Nephron progenitor cell (in vitro differentiated cells): ENCODE results near the gene SOS2.
A peak's percentile ranks its signal among the peaks of the same experiment; 100 is the strongest.

Experiments
- DNase-seq: peaks from one replicate; pipeline ENCODE4 v3.0.0; 2021
- H3K27ac Mint-ChIP-seq: 2 replicates; pipeline ENCODE4 v1.8.0; 2021; ENCODE audit warnings: mild to moderate bottlenecking, moderate library complexity, mixed read lengths
- H3K27me3 Mint-ChIP-seq: 2 replicates; pipeline ENCODE4 v1.8.0; 2021; ENCODE audit warnings: mild to moderate bottlenecking, low read depth, mixed read lengths; ENCODE audit not compliant: poor library complexity
- H3K36me3 Mint-ChIP-seq: 2 replicates; pipeline ENCODE4 v1.8.0; 2021; ENCODE audit warnings: low read depth, mixed read lengths
- H3K4me1 Mint-ChIP-seq: 2 replicates; pipeline ENCODE4 v1.8.0; 2021; ENCODE audit warnings: mixed read lengths
- H3K4me3 Mint-ChIP-seq: 2 replicates; pipeline ENCODE4 v1.8.0; 2021; ENCODE audit warnings: mild to moderate bottlenecking, moderate library complexity, mixed read lengths
- H3K9me3 Mint-ChIP-seq: 2 replicates; pipeline ENCODE4 v1.8.0; 2021; ENCODE audit warnings: mild to moderate bottlenecking, moderate library complexity, mixed read lengths
- TF ChIP-seq, protein P1 (sequence below): fragments of 200-600 bp; sonication (generic); IDR thresholded peaks from 2 replicates; pipeline ENCODE4 v1.5.0; 2021; ENCODE audit warnings: antibody characterized with exemption

The SOS2 gene

DNA sequence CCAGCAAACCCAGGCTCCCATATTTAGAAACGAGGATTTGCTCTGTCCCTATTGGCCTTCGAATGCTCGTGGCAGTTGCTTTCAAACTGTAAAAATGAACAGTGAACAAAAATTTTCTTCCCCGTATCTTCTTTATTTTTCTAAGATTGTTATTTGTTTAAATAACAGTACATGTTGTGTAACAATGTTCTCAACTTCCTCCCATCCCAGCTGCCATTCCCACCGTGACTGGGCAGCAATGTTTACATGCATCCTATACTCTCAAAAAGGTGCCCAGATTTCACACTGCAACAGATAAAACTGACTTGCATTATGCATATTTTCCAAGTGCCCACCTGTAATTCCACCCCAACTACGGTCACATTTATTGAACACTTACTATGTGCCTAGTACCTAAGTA lies 127.8 kb downstream of the SOS2 start:
- TF ChIP-seq, protein P1, sequence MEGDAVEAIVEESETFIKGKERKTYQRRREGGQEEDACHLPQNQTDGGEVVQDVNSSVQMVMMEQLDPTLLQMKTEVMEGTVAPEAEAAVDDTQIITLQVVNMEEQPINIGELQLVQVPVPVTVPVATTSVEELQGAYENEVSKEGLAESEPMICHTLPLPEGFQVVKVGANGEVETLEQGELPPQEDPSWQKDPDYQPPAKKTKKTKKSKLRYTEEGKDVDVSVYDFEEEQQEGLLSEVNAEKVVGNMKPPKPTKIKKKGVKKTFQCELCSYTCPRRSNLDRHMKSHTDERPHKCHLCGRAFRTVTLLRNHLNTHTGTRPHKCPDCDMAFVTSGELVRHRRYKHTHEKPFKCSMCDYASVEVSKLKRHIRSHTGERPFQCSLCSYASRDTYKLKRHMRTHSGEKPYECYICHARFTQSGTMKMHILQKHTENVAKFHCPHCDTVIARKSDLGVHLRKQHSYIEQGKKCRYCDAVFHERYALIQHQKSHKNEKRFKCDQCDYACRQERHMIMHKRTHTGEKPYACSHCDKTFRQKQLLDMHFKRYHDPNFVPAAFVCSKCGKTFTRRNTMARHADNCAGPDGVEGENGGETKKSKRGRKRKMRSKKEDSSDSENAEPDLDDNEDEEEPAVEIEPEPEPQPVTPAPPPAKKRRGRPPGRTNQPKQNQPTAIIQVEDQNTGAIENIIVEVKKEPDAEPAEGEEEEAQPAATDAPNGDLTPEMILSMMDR, result no peak
- Mint-ChIP-seq H3K4me1 (no peaks in the 10 kb centered on the region), H3K27ac (no peak overlapping the region), H3K4me3 (no peak overlapping the region), H3K9me3 (no peaks in the 10 kb centered on the region), H3K36me3 (peaks cover 4% of the 10 kb centered on the region), H3K27me3 (no peaks in the 10 kb centered on the region)
- no peak for DNase-seq

DNA sequence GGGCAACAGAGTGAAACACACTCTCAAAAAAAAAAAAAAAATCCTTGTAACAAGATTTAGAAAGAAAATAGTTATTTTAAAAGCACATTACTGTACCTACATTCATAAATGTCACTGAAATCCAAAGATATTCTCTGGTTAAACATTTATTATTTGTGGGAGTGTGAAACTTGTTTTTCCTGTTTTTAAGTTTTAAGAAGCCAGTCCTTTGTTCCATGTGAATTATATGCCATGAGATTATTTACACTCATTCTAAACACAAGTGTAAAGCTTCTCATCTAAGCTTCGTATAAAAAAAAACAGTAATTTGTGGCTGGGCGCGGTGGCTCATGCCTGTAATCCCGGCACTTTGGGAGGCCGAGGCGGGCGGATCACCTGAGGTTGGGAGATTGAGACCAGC lies 130.0 kb downstream of the SOS2 start:
- TF ChIP-seq, protein P1, result no peak
- H3K27me3 Mint-ChIP-seq, result peaks cover 3% of the 10 kb centered on the region
- H3K36me3 Mint-ChIP-seq, result no peaks in the 10 kb centered on the region
- H3K9me3 Mint-ChIP-seq, result no peaks in the 10 kb centered on the region
- H3K4me3 Mint-ChIP-seq, result no peak overlapping the region
- no peaks in the 10 kb centered on the region for H3K4me1 Mint-ChIP-seq
- H3K27ac Mint-ChIP-seq, result no peak overlapping the region
- no peak for DNase-seq

DNA sequence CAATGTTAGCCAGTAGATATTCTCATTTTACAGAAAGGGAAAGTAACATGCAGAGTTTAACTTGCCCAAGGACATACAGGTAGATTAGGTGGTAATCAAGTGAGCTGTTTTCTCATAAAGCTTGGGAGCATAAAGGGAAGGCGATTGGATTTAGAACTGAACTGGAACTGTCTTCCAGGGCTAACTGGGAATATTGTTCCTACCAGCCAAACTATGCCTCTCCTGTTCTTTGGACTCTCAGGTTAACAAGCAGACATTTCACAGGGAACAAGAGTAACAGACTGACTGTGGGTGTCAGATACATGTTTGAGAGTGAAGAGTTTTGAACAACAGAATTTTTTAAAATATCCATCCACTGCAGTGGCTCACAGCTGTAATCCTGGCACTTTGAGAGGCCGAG lies 130.6 kb downstream of the SOS2 start:
- peaks cover 5% of the 10 kb centered on the region for H3K27me3 Mint-ChIP-seq
- TF ChIP-seq, protein P1, result no peak
- H3K4me1 Mint-ChIP-seq, result no peaks in the 10 kb centered on the region

DNA sequence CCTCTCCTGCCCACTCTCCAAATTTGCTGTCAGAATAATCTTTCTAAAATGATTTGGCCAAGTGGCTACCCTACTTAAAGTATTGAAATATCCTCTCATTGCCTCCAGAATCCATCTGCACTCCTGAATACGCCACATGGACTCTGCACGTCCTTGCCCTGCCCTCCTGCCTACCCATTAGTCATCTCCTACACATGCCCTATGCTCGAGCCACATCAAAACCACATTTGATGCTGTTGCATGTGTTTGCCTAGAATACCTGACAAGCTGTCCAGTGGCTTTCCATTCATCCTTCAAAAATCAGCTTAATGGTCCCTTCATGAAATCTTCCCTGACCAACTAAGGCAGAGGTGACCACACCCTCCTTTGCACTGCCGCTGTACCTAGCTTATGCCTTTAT lies 132.0 kb downstream of the SOS2 start:
- TF ChIP-seq, protein P1, result no peak
- peaks cover 6% of the 10 kb centered on the region for H3K27me3 Mint-ChIP-seq
- no peak overlapping the region for H3K4me3 Mint-ChIP-seq
- no peak overlapping the region for H3K27ac Mint-ChIP-seq
- DNase-seq, result no peak
- H3K4me1 Mint-ChIP-seq, result no peaks in the 10 kb centered on the region
- peaks cover 4% of the 10 kb centered on the region for H3K36me3 Mint-ChIP-seq
- no peaks in the 10 kb centered on the region for H3K9me3 Mint-ChIP-seq

More for the DNA sequence above, 130.6 kb downstream of the SOS2 start:
- no peak for DNase-seq
- H3K27ac Mint-ChIP-seq, result no peak overlapping the region
- H3K9me3 Mint-ChIP-seq, result no peaks in the 10 kb centered on the region
- peaks cover 1% of the 10 kb centered on the region for H3K36me3 Mint-ChIP-seq
- no peak overlapping the region for H3K4me3 Mint-ChIP-seq

DNA sequence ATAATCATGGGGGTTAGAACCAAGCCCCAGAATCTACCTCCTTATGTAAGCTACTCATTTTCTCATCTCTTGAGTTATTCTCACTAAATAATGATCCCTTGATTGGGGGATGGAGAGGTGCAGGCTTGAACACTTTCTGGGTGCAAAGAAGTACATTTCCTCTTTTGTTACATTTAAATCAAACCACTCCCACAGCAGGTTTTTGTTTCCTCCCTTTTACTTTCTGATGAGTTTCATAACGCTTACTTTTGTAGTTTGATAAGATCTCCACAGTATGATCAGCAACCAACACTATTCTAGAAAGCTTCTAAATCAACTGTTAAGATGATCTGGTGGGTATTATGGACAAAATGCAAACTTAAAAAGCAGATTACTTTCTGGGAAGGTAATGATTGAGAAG lies 135.5 kb downstream of the SOS2 start:
- no peak overlapping the region for H3K27ac Mint-ChIP-seq
- peaks cover 6% of the 10 kb centered on the region for H3K27me3 Mint-ChIP-seq
- peaks cover 9% of the 10 kb centered on the region for H3K4me1 Mint-ChIP-seq
- TF ChIP-seq, protein P1, result no peak
- DNase-seq, result no peak
- H3K4me3 Mint-ChIP-seq, result no peak overlapping the region
- H3K36me3 Mint-ChIP-seq, result peaks cover 4% of the 10 kb centered on the region
- no peaks in the 10 kb centered on the region for H3K9me3 Mint-ChIP-seq

DNA sequence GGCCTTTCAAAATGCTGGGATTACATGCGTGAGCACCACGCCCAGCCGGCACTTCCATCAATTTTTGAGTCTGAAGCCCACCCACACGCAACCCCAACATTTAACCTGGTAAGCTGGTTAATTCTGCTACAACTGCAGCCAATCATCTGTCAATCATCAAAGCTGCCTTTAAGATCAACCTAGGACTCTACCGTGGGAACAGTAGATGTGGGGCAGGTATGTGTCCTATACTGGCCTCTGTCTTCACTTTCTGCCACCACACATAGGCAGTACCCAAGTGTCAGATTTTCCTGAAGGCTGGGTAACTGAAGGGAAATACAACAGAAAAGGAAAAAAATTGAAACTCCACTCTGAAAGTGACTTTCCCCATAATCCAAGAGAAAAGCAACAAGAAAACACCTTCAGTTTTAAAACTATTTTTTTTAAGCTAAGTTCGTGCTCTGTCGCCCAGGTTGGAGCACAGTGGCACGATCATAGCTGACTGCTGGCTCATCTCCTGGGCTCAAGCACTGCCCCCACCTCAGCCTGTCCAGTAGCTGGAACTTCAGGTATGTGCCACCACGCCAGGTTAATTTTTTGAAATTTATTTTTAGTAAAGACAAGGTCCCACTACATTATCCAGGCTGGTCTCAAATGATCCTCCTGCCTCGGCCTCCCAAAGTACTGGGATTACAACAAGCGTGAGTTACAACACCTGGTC lies 137.2 kb downstream of the SOS2 start:
- Mint-ChIP-seq H3K9me3 (no peaks in the 10 kb centered on the region), H3K36me3 (peaks cover 4% of the 10 kb centered on the region), H3K27ac (peak overlapping the region; percentile 33), H3K4me3 (no peak overlapping the region), H3K4me1 (peaks cover 9% of the 10 kb centered on the region), H3K27me3 (peaks cover 9% of the 10 kb centered on the region)
- no peak for DNase-seq
- TF ChIP-seq, protein P1, result no peak
